ENCODE data around the gene TMC4. TPM values are rescaled to one million over a fixed set of nuclear protein-coding genes. Genes with fewer than 3 reads are reported as not detected.
A peak's percentile ranks its signal among the peaks of the same experiment; 100 is the strongest.

TMC4 gene
- total and polyA plus RNA-seq, 2 donors from 2014 or later, result 64.6 to 98.9 TPM

DNA sequence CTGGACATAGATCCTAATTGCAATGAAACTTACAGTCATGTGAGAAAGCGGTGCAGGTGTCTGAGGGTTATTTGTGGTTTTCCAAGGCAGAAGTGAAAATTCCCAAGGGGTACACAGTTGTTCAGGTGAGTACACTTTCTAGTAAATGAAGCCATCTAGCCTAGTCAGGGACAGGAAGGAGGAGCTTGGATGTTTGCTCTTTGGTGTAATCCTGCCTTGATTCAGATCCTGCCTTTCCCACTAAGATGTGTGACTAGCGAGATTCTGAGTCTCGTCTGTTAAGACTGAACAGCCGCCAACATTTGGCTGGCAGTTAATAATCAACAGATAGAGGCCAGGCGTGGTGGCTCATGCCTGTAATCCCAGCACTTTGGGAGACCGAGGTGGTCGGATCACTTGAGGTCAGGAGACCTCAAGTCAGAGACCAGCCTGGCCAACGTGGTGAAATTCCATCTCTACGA lies 30.2 kb upstream of the TMC4 start:
- H3K4me1 ChIP-seq (ENCODE audit: control insufficient read depth in 2 of 3, insufficient read depth in 2 of 3, low read depth in 1 of 3, low read length in 3 of 3), result peaks cover 11 to 31% (median 22%) of the 10 kb centered on the region in 3 donors
- peak in 2 of 5 donors; percentile 14 to 43 for DNase-seq
- intact Hi-C loops (cut with DNase I), result no loop called here
- H3K27ac ChIP-seq (ENCODE audit: low read depth in 2 of 2, low read length in 2 of 2), result no peak overlapping the region
- H3K27me3 ChIP-seq (ENCODE audit: control insufficient read depth, insufficient read depth, low read length), result no peaks in the 10 kb centered on the region
- no peaks in the 10 kb centered on the region for H3K9me3 ChIP-seq (ENCODE audit: control insufficient read depth in 2 of 3, insufficient read depth in 1 of 3, low read length in 3 of 3)
- no peak for FAIRE-seq
- H3K36me3 ChIP-seq (ENCODE audit: control insufficient read depth in 2 of 3, insufficient read depth in 3 of 3, low read length in 3 of 3), result peaks cover 22 to 47% (median 32%) of the 10 kb centered on the region in 3 donors
- H3K9ac ChIP-seq (ENCODE audit: low read length in 3 of 3), result peak overlapping the region in 1 of 3 donors; percentile 94
- TF ChIP-seq, protein P1, sequence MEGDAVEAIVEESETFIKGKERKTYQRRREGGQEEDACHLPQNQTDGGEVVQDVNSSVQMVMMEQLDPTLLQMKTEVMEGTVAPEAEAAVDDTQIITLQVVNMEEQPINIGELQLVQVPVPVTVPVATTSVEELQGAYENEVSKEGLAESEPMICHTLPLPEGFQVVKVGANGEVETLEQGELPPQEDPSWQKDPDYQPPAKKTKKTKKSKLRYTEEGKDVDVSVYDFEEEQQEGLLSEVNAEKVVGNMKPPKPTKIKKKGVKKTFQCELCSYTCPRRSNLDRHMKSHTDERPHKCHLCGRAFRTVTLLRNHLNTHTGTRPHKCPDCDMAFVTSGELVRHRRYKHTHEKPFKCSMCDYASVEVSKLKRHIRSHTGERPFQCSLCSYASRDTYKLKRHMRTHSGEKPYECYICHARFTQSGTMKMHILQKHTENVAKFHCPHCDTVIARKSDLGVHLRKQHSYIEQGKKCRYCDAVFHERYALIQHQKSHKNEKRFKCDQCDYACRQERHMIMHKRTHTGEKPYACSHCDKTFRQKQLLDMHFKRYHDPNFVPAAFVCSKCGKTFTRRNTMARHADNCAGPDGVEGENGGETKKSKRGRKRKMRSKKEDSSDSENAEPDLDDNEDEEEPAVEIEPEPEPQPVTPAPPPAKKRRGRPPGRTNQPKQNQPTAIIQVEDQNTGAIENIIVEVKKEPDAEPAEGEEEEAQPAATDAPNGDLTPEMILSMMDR (IDR thresholded peaks at IDR 0.05; ENCODE audit: borderline replicate concordance, extremely low read depth, insufficient read depth), result no peak
- H3K4me3 ChIP-seq (ENCODE audit: low read length in 3 of 3), result peak overlapping the region in 2 of 3 donors; percentile 0 to 92

DNA sequence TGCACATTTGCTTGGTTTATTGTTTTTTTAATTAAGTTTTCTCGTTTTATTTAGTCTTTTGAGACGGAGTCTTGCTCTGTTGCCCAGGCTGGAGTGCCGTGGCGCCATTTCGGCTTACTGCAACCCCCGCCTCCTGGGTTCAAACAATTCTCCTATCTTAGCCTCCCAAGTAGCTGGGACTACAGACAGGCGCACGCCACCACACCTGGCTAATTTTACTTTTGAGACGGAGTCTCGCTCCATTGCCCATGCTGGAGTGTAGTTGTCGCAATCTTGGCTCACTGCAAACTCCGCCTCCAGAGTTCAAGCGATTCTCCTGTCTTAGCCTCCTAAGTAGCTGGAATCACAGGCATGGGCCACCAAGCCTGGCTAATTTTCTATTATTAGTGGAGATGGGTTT lies 29.0 kb upstream of the TMC4 start:
- FAIRE-seq (no peak), DNase-seq (peak in 1 of 5 donors; percentile 18)
- no peaks in the 10 kb centered on the region for H3K27me3 ChIP-seq (ENCODE audit: control insufficient read depth, insufficient read depth, low read length)
- peak overlapping the region in 1 of 3 donors; percentile 94 for H3K9ac ChIP-seq (ENCODE audit: low read length in 3 of 3)
- H3K4me3 ChIP-seq (ENCODE audit: low read length in 3 of 3), result peak overlapping the region in 2 of 3 donors; percentile 92 to 94
- peaks cover 19 to 36% (median 27%) of the 10 kb centered on the region in 3 donors for H3K36me3 ChIP-seq (ENCODE audit: control insufficient read depth in 2 of 3, insufficient read depth in 3 of 3, low read length in 3 of 3)
- no peaks in the 10 kb centered on the region for H3K9me3 ChIP-seq (ENCODE audit: control insufficient read depth in 2 of 3, insufficient read depth in 1 of 3, low read length in 3 of 3)
- TF ChIP-seq, protein P1 (IDR thresholded peaks at IDR 0.05; ENCODE audit: borderline replicate concordance, extremely low read depth, insufficient read depth), result no peak
- peaks cover 11 to 29% (median 22%) of the 10 kb centered on the region in 3 donors for H3K4me1 ChIP-seq (ENCODE audit: control insufficient read depth in 2 of 3, insufficient read depth in 2 of 3, low read depth in 1 of 3, low read length in 3 of 3)
- intact Hi-C loops (cut with DNase I), result no loop called here
- peak overlapping the region; percentile 4 to 95 for H3K27ac ChIP-seq (ENCODE audit: low read depth in 2 of 2, low read length in 2 of 2)

DNA sequence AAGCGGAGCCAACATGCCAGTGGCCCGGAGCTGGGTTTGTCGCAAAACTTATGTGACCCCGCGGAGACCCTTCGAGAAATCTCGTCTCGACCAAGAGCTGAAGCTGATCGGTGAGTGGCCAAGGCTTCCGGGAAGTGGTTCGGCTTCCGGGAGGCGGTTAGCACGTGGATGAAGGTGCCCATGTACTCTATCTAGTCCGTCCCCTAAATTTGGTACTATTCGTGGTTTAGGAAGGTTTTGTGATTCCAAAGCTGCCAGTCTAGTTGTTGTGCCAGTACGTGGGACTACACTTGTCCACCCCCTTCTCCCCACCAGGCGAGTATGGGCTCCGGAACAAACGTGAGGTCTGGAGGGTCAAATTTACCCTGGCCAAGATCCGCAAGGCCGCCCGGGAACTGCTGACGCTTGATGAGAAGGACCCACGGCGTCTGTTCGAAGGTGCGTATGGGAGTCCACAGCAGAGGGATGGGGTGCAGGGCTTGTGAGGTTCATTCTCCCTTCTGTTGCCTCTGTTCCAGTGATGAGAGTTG lies 28.3 kb upstream of the TMC4 start:
- FAIRE-seq (no peak), DNase-seq (peak in 1 of 5 donors; percentile 62)
- Histone ChIP-seq H3K4me3 (ENCODE audit: low read length in 3 of 3) (peak overlapping the region; percentile 84 to 94 (median 92)), H3K4me1 (ENCODE audit: control insufficient read depth in 2 of 3, insufficient read depth in 2 of 3, low read depth in 1 of 3, low read length in 3 of 3) (peaks cover 11 to 29% (median 22%) of the 10 kb centered on the region in 3 donors), H3K27me3 (ENCODE audit: control insufficient read depth, insufficient read depth, low read length) (no peaks in the 10 kb centered on the region), H3K9ac (ENCODE audit: low read length in 3 of 3) (peak overlapping the region; percentile 72 to 94 (median 90)), H3K27ac (ENCODE audit: low read depth in 2 of 2, low read length in 2 of 2) (peak overlapping the region; percentile 95 to 97), H3K36me3 (ENCODE audit: control insufficient read depth in 2 of 3, insufficient read depth in 3 of 3, low read length in 3 of 3) (peaks cover 19 to 29% (median 20%) of the 10 kb centered on the region in 3 donors), H3K9me3 (ENCODE audit: control insufficient read depth in 2 of 3, insufficient read depth in 1 of 3, low read length in 3 of 3) (no peaks in the 10 kb centered on the region)
- TF ChIP-seq, protein P1 (IDR thresholded peaks at IDR 0.05; ENCODE audit: borderline replicate concordance, extremely low read depth, insufficient read depth), result no peak
- intact Hi-C loops (cut with DNase I), result no loop called here
